Epithelial cell of proximal tubule (primary cell): Measurements from ENCODE around the gene MINDY4. TPM values are rescaled to one million over a fixed set of nuclear protein-coding genes. Genes with fewer than 3 reads are reported as not detected.

Source experiments
- DNase-seq: peaks from one replicate; pipeline ENCODE4 v3.0.0-alpha.2; 2011; ENCODE audit warnings: low read depth
- H3K4me3 ChIP-seq: 2 replicates; pipeline ENCODE4 v1.5.1; 2011; ENCODE audit warnings: low read depth, mild to moderate bottlenecking, low read length
- total RNA-seq: library from RNA; depleted of rRNA; stranded (reverse); fragments of >200 nt; gene quantifications from 2 replicates; pipeline ENCODE4 v1.2.3, GENCODE V29; 2015
- TF ChIP-seq, protein P1 (sequence below): conservative IDR thresholded peaks from 2 replicates; pipeline ENCODE4 v1.5.1; 2012; ENCODE audit warnings: low read depth, mild to moderate bottlenecking, low read length

The MINDY4 gene
- total RNA-seq, 1 donor from 2014 or later = 5.2 TPM

DNA sequence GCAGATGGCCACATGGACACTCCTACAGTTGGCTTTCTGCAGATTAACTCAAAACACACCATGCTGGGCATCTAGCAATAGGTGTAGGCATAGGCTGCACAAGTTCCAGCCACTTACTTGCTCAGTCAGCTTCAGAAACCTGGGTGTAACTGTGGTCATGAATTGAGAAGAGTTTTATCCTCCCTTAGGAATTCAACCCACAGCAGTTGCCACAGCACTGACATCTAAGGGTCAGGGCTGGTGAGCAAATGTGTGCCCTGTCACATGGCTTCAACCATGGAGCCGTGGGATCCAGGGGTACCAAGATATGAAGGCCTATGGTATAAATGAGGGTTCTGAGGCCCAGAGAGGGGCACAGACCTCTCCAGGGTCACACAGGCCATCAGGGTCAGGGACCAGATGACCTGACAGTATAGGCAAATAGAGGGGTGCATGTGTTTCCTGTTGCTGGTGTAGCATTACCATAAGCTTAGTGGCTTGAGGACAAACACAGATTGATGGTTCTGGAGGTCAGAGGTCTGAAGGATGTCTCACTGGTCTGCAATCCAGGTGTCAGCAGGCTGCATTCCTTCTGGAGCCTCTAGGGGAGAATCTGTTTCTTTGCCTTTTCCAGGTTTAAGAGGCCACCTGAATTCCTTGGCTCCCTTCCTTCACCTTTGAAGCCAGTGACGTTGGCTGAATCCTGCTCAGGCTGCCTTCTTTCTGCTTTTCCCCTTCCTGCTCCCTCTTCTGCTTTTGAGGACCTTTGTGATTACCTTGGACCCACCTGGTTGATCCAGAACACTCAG, 24.1 kb downstream of the MINDY4 start:
- no peak for DNase-seq
- H3K4me3 ChIP-seq = no peak overlapping the region
- TF ChIP-seq, protein P1, sequence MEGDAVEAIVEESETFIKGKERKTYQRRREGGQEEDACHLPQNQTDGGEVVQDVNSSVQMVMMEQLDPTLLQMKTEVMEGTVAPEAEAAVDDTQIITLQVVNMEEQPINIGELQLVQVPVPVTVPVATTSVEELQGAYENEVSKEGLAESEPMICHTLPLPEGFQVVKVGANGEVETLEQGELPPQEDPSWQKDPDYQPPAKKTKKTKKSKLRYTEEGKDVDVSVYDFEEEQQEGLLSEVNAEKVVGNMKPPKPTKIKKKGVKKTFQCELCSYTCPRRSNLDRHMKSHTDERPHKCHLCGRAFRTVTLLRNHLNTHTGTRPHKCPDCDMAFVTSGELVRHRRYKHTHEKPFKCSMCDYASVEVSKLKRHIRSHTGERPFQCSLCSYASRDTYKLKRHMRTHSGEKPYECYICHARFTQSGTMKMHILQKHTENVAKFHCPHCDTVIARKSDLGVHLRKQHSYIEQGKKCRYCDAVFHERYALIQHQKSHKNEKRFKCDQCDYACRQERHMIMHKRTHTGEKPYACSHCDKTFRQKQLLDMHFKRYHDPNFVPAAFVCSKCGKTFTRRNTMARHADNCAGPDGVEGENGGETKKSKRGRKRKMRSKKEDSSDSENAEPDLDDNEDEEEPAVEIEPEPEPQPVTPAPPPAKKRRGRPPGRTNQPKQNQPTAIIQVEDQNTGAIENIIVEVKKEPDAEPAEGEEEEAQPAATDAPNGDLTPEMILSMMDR = peak; percentile 15

DNA sequence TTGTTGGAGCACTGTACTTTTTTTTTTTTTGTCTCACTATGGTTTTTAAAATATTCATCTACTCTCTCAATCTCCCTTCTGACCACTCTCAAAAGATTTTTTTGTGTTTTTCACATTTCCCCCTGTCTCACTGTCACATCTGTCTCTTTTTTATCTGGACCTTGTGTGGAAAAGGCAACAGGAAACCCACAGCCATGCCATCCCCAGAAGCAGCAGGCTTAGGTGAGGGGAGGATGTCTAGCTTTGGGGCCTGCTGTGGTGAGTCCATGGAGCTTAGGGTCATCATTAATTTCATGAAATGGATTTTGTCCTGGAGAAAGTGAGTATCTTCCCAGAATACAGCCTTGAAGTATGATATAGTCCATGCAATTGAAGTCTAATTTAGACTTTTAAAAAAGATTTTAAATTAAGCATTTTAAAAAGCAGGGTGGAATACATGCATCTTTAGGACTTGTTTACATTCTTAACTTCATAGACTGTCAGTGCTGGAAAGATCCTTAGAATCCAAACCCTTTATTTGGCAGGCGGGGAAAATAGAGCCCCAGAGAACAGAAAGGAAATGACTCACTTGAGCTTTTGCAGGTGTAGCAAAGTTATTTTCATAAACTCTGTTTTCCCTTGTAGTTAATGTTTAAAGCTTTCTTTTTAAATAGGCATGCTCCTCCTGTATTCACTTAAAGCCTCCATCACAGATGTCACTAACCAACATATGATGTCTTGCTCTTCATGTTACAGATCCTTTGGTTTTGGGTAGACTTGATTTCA, 25.1 kb downstream of the MINDY4 start:
- TF ChIP-seq, protein P1 = no peak
- no peak for DNase-seq
- H3K4me3 ChIP-seq = no peak overlapping the region

DNA sequence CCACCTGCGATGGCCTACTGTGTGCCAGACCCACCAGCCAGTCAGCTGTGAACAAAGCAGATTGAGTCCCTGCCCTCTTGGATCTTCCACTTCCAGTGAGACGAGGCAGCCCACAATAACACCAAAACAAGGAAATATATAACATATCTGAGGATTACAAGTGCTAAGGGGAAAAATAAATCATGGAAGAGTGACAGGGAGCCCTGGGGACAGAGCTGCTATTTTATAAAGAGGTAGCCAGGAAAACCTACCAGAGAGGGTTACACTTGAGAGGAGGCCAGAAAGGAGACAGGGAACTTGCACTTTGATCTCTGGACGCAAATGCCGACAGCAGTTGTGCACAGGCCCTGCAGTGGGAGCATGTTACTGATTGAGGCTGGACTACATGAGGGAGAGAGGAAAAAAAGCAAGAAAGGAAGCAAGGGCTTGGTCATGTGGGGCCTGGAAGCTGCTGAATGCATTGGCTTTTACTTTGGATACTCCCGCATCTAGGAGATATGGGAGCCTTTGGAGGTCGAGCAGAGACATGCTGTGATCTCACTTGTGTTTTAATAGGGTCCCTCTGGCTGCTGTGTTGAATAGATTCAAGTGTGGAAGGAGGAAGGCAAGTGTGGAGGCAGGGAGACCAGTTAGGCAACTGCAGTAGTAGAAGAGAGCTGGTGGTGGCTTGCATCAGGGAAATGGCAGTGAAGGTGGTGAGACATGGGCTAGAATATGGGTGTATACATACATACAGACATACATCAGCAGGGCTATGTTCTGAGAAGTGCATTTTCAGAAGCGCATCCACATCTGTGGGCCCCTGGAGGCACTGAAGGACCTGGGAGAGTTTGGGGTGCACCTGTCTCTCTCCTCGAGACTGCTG, 26.2 kb downstream of the MINDY4 start:
- TF ChIP-seq, protein P1 = no peak
- DNase-seq = no peak
- H3K4me3 ChIP-seq = no peak overlapping the region

DNA sequence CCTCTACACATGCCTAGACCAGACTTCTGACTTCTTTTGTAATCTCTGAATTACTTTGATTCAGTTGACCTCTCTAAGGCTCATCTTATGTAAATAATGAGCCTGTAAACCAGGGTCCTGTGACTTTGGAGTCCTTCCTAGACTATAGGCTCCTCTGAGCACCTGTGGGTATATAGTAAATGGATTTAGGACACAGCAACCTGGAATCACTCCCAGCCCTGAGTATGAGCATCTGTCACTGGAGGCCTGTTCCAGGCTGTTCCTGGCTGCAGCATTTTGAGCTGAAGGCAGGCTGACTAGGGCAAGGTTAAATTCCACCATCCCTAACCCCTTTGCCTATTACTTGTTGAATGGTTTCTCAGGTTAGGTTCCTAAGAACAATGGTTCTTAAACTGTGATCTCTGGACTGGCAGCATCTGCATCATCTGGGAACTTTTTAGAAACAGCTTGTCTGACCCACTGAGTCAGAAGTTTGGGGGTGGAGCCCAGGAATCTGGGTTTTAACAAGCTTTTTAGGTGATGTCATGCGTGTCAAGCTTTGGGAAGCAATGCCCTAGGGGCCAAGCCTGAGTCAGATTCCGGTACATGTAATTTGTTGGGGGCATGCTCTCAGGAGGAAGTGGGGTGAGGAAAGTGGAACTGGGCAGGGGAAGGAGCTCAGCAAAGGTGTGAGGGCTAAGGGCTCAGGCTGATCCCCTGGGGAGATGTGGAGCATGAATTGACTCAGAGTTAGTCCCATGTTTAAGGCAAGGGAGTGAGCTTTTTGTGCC, 28.2 kb downstream of the MINDY4 start:
- TF ChIP-seq, protein P1 = no peak
- no peak overlapping the region for H3K4me3 ChIP-seq
- DNase-seq = peak; percentile 58

DNA sequence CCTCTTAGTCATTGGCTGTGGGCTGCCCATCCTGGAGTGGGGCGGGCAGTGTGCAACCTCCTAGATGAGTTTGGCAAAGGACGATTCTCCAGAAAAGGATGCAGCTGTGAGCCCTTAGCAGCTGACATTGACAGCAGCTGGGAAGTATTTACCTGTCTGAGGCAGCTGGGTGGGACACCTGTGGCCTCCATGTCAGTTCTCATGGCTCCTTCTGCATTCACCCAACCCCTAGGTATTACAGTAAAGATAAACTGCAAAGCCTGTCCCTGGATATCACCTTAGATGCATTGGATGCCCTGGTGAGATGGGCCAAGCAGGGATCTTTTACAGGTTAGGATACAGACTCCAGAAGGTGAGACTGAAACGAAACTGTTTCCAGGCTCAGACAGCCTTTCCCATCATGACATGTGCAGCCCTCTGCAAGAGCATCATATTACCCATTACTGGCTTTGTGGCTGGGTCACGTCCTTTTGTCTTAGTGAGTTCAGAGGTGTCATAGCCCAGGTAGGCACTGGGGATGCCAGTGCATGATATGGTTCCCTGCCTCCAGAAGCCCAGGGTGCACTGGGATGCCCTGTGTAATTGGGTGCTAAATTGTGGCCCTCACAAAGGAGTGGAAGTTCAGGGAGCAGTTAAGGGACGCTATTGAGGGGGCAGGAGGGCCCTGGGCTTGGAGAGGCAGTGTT, 28.9 kb downstream of the MINDY4 start:
- TF ChIP-seq, protein P1 = no peak
- H3K4me3 ChIP-seq = no peak overlapping the region
- DNase-seq = no peak
